GM18861 (cell line): ENCODE data around the gene CFAP410.

Experiments
- ATAC-seq: cut with Tn5 transposase; IDR thresholded peaks from one replicate; pipeline ENCODE4 v1.9.1; 2021; ENCODE audit not compliant: unreplicated experiment

Gene CFAP410

GRCh38 chr21:44338971-44339910, at the start of gene CFAP410:
TSS of gene CFAP410 (minus strand) at chr21:44339390. CDS start at chr21:44339194, 196 bp downstream.
- peak; percentile 80 for ATAC-seq

- ATAC-seq: no peak
Measured at GRCh38 chr21:44384968-44385367, 45.8 kb upstream of the CFAP410 start.

GRCh38 chr21:44383216-44383615, 44.0 kb upstream of the CFAP410 start:
- no peak for ATAC-seq

GRCh38 chr21:44382536-44382935, 43.3 kb upstream of the CFAP410 start:
- no peak for ATAC-seq

- no peak for ATAC-seq
Measured at GRCh38 chr21:44381874-44382273, 42.7 kb upstream of the CFAP410 start.

- ATAC-seq: no peak
Measured at GRCh38 chr21:44380876-44381275, 41.7 kb upstream of the CFAP410 start.

GRCh38 chr21:44379991-44380865, 41.0 kb upstream of the CFAP410 start:
- ATAC-seq: no peak

- no peak for ATAC-seq
Measured at GRCh38 chr21:44379515-44379848, 40.3 kb upstream of the CFAP410 start.

- ATAC-seq: no peak
Measured at GRCh38 chr21:44378646-44379514, 39.7 kb upstream of the CFAP410 start.

GRCh38 chr21:44377922-44378645, 38.9 kb upstream of the CFAP410 start:
- ATAC-seq: no peak

GRCh38 chr21:44377201-44377921, 38.2 kb upstream of the CFAP410 start:
- ATAC-seq: no peak

GRCh38 chr21:44376606-44377005, 37.4 kb upstream of the CFAP410 start:
- ATAC-seq: no peak

GRCh38 chr21:44375761-44376241, 36.6 kb upstream of the CFAP410 start:
- ATAC-seq: no peak

GRCh38 chr21:44375281-44375651, 36.1 kb upstream of the CFAP410 start:
- ATAC-seq: no peak

GRCh38 chr21:44374601-44375280, 35.6 kb upstream of the CFAP410 start:
- no peak for ATAC-seq

GRCh38 chr21:44372616-44373015, 33.4 kb upstream of the CFAP410 start:
- ATAC-seq: no peak

- ATAC-seq: no peak
Measured at GRCh38 chr21:44371596-44371995, 32.4 kb upstream of the CFAP410 start.

GRCh38 chr21:44370786-44371410, 31.7 kb upstream of the CFAP410 start:
- no peak for ATAC-seq
